Spinal cord (tissue), 10 donors: ENCODE results near the gene SLC5A4. TPM values are rescaled to one million over a fixed set of nuclear protein-coding genes. Genes with fewer than 3 reads are reported as not detected.
"Not testable (repeated sequence)": the region's sequence is repeated elsewhere in the genome, so short reads cannot be mapped to it uniquely, and the experiment has no call there.

ENCODE experiments used
- DNase-seq, 6 donors: peaks; one replicate each; pipeline versions ENCODE4 v3.0.0 to v3.0.0-alpha.2; 2013 to 2015; ENCODE audit warnings: low spot score in 6 of 6, low read depth in 4 of 6
- H3K27ac ChIP-seq: one replicate; pipeline ENCODE4 v1.5.1; 2013; ENCODE audit warnings: low read depth, low read length, control low read depth
- H3K27me3 ChIP-seq: one replicate; pipeline ENCODE4 v1.6.1; 2013; ENCODE audit warnings: low read length; ENCODE audit not compliant: control insufficient read depth, insufficient read depth
- H3K36me3 ChIP-seq: one replicate; pipeline ENCODE4 v1.6.1; 2013; ENCODE audit warnings: low read length; ENCODE audit not compliant: control insufficient read depth, insufficient read depth
- H3K4me1 ChIP-seq: one replicate; pipeline ENCODE4 v1.6.1; 2013; ENCODE audit warnings: low read length; ENCODE audit not compliant: control insufficient read depth, insufficient read depth
- H3K4me3 ChIP-seq: one replicate; pipeline ENCODE4 v1.5.1; 2013; ENCODE audit warnings: low read depth, low read length, control low read depth
- H3K9me3 ChIP-seq: one replicate; pipeline ENCODE4 v1.6.1; 2013; ENCODE audit warnings: low read length; ENCODE audit not compliant: control insufficient read depth, insufficient read depth
- WGBS: methylation state at CpG from one replicate; pipeline ENCODE4 v1.1.5; 2013; ENCODE audit warnings: missing lambda C conversion rate; ENCODE audit not compliant: insufficient coverage; 5-methylcytosine and 5-hydroxymethylcytosine counted together
- long read RNA-seq, 4 donors: transcript quantifications; one replicate each; lab custom pipeline, GENCODE V29; 2026
- polyA plus RNA-seq, 2 donors: library from polyadenylated mRNA; unstranded; fragments of 120-200 nt; gene quantifications; one replicate each; pipeline ENCODE4 v1.2.1, GENCODE V29; 2013; ENCODE audit not compliant: insufficient read length in 2 of 2
- total RNA-seq, 2 donors: library from RNA; depleted of rRNA in 1 of 2; stranded (reverse); fragments of 120-200 nt in 1 of 2; fragments of >200 nt in 1 of 2; gene quantifications; one replicate each; pipeline versions ENCODE4 v1.2.3 to v1.2.4, GENCODE V29; 2013 to 2014
- donor health status: healthy.

Gene SLC5A4
- 1 to 10 TPM in 1 of 2 donors, under 1 TPM in 1; 0.72 to 1.1 TPM for total RNA-seq
- polyA plus RNA-seq = under 1 TPM; 0.59 to 0.98 TPM
- long read RNA-seq, donor 1 = 0 reads
- long read RNA-seq, donor 2 = 0 reads
- long read RNA-seq, donor 3 = 0 reads
- long read RNA-seq, donor 4 = 0 reads

- H3K27ac ChIP-seq = no peak within 1 kb of the TSS
- no peaks in the 10 kb centered on the region for H3K36me3 ChIP-seq
- WGBS = 93% methylated on average over 4 of the region's 5 CpGs
- H3K27me3 ChIP-seq = no peaks in the 10 kb centered on the region
- H3K9me3 ChIP-seq = no peaks in the 10 kb centered on the region
- no peak within 1 kb of the TSS for H3K4me3 ChIP-seq
- DNase-seq = no peak
- no peaks in the 10 kb centered on the region for H3K4me1 ChIP-seq
Observed at GRCh38 chr22:32255217-32255616, at the start of gene SLC5A4. TSS of gene SLC5A4 (minus strand) at chr22:32255347. CDS start at chr22:32255329, 18 bp downstream.

DNA sequence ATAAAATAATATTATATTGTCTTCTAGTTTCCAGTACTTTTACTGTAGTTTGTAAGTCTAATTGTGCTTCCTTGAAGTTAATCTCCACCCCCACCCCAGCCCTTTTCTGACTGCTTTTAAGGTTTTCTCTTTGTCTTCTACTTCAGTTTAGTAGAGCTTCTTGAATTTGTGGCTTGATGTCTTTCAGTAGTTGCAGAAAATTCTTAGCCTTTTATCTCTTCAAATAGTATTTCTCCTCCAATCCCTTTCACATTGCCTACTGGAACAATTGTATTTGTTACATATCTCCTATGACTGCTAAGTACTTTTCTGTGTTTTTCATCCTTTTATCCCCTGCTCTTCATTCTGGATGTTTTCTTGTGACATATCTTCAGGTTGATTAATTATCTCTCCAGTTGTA lies 38.8 kb upstream of the SLC5A4 start:
- not testable (repeated sequence) for H3K27me3 ChIP-seq, H3K4me3 ChIP-seq, DNase-seq, H3K9me3 ChIP-seq, H3K36me3 ChIP-seq, H3K4me1 ChIP-seq, H3K27ac ChIP-seq

GRCh38 chr22:32286290-32286840 lies 31.2 kb upstream of the SLC5A4 start:
- H3K27ac ChIP-seq = no peak overlapping the region
- no peak for DNase-seq
- WGBS = no CpG with 5 or more reads among the region's 3 CpGs

DNA sequence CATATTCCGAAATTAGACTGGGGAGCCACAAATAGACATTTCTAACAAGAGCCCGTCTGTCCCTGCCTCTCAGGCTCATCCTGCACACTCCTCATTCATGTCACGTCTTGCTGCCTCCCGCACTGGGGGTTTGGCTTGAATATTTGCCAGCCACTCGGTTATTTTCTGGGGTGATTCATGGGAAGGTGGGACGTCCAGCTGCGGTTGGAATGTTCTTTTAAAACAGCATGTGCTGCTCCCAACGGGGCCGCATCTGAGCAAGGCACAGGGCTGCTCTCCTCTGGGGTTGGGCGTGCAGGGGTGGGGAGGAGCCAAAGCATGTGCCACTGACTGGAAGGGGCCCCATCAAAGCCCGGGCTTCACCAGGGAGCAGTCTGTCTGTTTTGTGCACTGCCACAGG lies 25.9 kb upstream of the SLC5A4 start:
- H3K27ac ChIP-seq = no peak overlapping the region
- no peaks in the 10 kb centered on the region for H3K36me3 ChIP-seq
- peaks cover 4% of the 10 kb centered on the region for H3K4me1 ChIP-seq
- H3K4me3 ChIP-seq = no peak overlapping the region
- DNase-seq = peak in 5 of 6 donors; percentile 13 to 86 (median 22)
- H3K27me3 ChIP-seq = no peaks in the 10 kb centered on the region
- H3K9me3 ChIP-seq = no peaks in the 10 kb centered on the region
- 10% methylated on average over 10 of the region's 11 CpGs for WGBS

More at GRCh38 chr22:32286290-32286840, 31.2 kb upstream of the SLC5A4 start:
- no peaks in the 10 kb centered on the region for H3K36me3 ChIP-seq
- no peaks in the 10 kb centered on the region for H3K27me3 ChIP-seq
- H3K4me1 ChIP-seq = no peaks in the 10 kb centered on the region
- H3K9me3 ChIP-seq = no peaks in the 10 kb centered on the region
- H3K4me3 ChIP-seq = no peak overlapping the region

- peaks cover 18% of the 10 kb centered on the region for H3K36me3 ChIP-seq
- WGBS = no CpG with 5 or more reads among the region's 4 CpGs
Observed at GRCh38 chr22:32275353-32275752, 20.2 kb upstream of the SLC5A4 start.

DNA sequence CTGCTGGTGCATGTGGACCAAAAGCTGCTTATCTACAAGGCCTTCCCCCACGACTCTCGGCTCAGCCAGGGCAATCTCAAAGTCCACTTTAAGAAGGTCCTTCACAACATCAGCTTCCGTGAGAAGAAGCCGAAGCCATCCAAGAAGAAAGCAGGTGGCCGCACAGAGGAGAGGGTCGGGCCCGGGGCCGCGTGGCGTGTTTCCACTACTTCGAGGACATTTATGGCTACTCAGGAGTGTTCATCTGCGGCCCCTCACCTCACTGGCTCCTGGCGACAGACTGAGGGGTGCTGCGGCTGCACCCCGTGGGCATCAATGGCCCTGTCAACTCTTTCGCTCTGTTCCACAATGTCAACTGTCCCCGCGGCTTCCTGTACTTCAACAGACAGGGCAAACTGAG lies 16.2 kb upstream of the SLC5A4 start:
- Histone ChIP-seq H3K27me3 (no peaks in the 10 kb centered on the region), H3K4me1 (no peaks in the 10 kb centered on the region), H3K36me3 (peaks cover 26% of the 10 kb centered on the region), H3K4me3 (no peak overlapping the region), H3K27ac (no peak overlapping the region), H3K9me3 (no peaks in the 10 kb centered on the region)
- WGBS = 90% methylated on average over 18 of the region's 18 CpGs
- DNase-seq = no peak

More at GRCh38 chr22:32275353-32275752, 20.2 kb upstream of the SLC5A4 start:
- not testable (repeated sequence) for H3K27me3 ChIP-seq, DNase-seq, H3K27ac ChIP-seq, H3K9me3 ChIP-seq, H3K4me1 ChIP-seq, H3K4me3 ChIP-seq

- Histone ChIP-seq H3K36me3 (peaks cover 26% of the 10 kb centered on the region), H3K9me3 (no peaks in the 10 kb centered on the region), H3K4me3 (no peak overlapping the region), H3K27ac (no peak overlapping the region), H3K27me3 (no peaks in the 10 kb centered on the region), H3K4me1 (no peaks in the 10 kb centered on the region)
- WGBS = 93% methylated on average over 25 of the region's 25 CpGs
- DNase-seq = no peak
Observed at GRCh38 chr22:32270641-32271369, 15.7 kb upstream of the SLC5A4 start.

DNA sequence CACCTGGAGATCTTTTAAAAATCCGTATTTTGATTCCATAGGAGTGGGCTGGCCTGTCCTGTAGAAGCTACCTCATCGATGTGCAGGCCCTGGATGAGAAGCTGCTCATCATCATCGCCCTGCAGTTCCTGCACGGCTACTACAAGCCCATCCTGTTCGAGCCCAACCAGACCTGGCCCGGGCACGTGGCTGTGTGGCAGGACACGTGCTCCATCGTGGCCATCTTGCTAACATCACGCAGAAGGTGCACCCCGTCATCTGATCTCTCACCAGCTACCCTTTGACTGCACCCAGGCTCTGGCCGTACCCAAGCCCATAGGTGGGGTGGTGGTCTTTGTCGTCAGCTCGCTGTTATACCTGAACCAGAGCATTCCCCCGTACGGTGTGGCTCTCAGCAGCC lies 14.2 kb upstream of the SLC5A4 start:
- DNase-seq = no peak
- Histone ChIP-seq H3K27ac (no peak overlapping the region), H3K27me3 (no peaks in the 10 kb centered on the region), H3K4me3 (no peak overlapping the region), H3K9me3 (no peaks in the 10 kb centered on the region), H3K36me3 (peaks cover 26% of the 10 kb centered on the region), H3K4me1 (no peaks in the 10 kb centered on the region)
- WGBS = 93% methylated on average over 12 of the region's 16 CpGs

DNA sequence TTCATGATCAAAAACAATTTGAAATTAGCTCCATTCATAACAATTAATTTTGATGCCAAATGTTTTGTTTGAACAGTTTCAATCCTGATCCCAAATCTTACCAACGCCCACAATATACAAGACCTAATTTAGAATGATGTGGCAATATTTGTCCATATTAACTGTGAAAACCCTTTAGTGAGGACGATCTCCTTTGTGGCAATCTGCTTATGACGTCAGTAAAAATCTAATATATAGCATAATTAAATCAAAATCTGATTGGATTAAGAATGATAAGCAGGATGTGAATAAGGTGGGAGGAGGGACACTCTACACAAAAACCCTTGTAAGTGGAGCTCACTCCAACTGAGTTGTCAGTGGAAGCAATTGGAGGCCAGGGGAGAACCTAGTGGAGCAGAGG lies 11.9 kb upstream of the SLC5A4 start:
- peaks cover 22% of the 10 kb centered on the region for H3K36me3 ChIP-seq
- H3K4me1 ChIP-seq = no peaks in the 10 kb centered on the region
- no peak for DNase-seq
- WGBS = no CpG with 5 or more reads among the region's 3 CpGs
- H3K4me3 ChIP-seq = no peak overlapping the region
- no peak overlapping the region for H3K27ac ChIP-seq
- no peaks in the 10 kb centered on the region for H3K27me3 ChIP-seq
- H3K9me3 ChIP-seq = no peaks in the 10 kb centered on the region
